Liver (tissue), 9 donors: ENCODE results near the gene SLC12A2. TPM values are rescaled to one million over a fixed set of nuclear protein-coding genes. Genes with fewer than 3 reads are reported as not detected.

Experiments
- DNase-seq: peaks from one replicate; pipeline ENCODE4 v3.0.0-alpha.2; 2017; ENCODE audit warnings: low spot score
- H3K27ac ChIP-seq, 2 donors: one replicate each; pipeline ENCODE4 v1.7.0; 2013; ENCODE audit warnings: inconsistent platforms in 2 of 2, low read length in 2 of 2, control low read depth in 1 of 2, low read depth in 1 of 2, mild to moderate bottlenecking in 1 of 2
- H3K27me3 ChIP-seq, 4 donors: one replicate each; pipeline versions ENCODE4 v1.6.1 to v1.7.0; 2013; ENCODE audit warnings: low read length in 3 of 4, inconsistent platforms in 1 of 4, mild to moderate bottlenecking in 1 of 4, moderate library complexity in 1 of 4; ENCODE audit not compliant: control insufficient read depth in 4 of 4, insufficient read depth in 4 of 4
- H3K36me3 ChIP-seq, 4 donors: one replicate each; pipeline versions ENCODE4 v1.6.1 to v1.7.0; 2013; ENCODE audit warnings: low read length in 3 of 4, mild to moderate bottlenecking in 3 of 4, low read depth in 1 of 4, moderate library complexity in 1 of 4; ENCODE audit not compliant: control insufficient read depth in 4 of 4, insufficient read depth in 3 of 4
- H3K4me1 ChIP-seq, 4 donors: one replicate each; pipeline versions ENCODE4 v1.6.1 to v1.7.0; 2013; ENCODE audit warnings: low read length in 3 of 4, mild to moderate bottlenecking in 3 of 4, moderate library complexity in 1 of 4; ENCODE audit not compliant: control insufficient read depth in 4 of 4, insufficient read depth in 4 of 4
- H3K4me3 ChIP-seq, 3 donors: one replicate each; pipeline versions ENCODE4 v1.6.1 to v1.7.0; 2013; ENCODE audit warnings: low read length in 3 of 3, control low read depth in 1 of 3, low read depth in 1 of 3, mild to moderate bottlenecking in 1 of 3
- H3K9ac ChIP-seq, 2 donors: one replicate each; pipeline ENCODE4 v1.7.0; 2013; ENCODE audit warnings: low read length in 2 of 2, mild to moderate bottlenecking in 2 of 2, moderate library complexity in 2 of 2, control low read depth in 1 of 2, low read depth in 1 of 2
- H3K9me3 ChIP-seq, 4 donors: one replicate each; pipeline versions ENCODE4 v1.6.1 to v1.7.0; 2013; ENCODE audit warnings: low read length in 3 of 4; ENCODE audit not compliant: control insufficient read depth in 4 of 4
- ATF3 ChIP-seq: IDR thresholded peaks from 2 replicates; pipeline ENCODE4 v1.6.1; 2016; ENCODE audit warnings: antibody characterized with exemption
- CTCF ChIP-seq: fragments of 150-350 bp; IDR thresholded peaks from 2 replicates; pipeline ENCODE4 v1.5.1; 2017; ENCODE audit warnings: improper control_type of control experiment, low read depth, low read length; ENCODE audit not compliant: missing input control
- EGR1 ChIP-seq, 2 donors: IDR thresholded peaks; 2 replicates each; pipeline ENCODE4 v1.6.1; 2016 to 2018; ENCODE audit warnings: antibody characterized with exemption in 2 of 2, low read depth in 2 of 2
- FOXA1 ChIP-seq: IDR thresholded peaks from 2 replicates; pipeline ENCODE4 v1.6.1; 2016; ENCODE audit warnings: antibody characterized with exemption
- FOXA2 ChIP-seq: IDR thresholded peaks from 2 replicates; pipeline ENCODE4 v1.6.1; 2016; ENCODE audit warnings: antibody characterized with exemption
- GABPA ChIP-seq, 2 donors: IDR thresholded peaks in 1 of 2; conservative IDR thresholded peaks in 1 of 2; 2 replicates each; pipeline ENCODE4 v1.6.1; 2016; ENCODE audit warnings: antibody characterized with exemption in 2 of 2, mild to moderate bottlenecking in 1 of 2, moderate library complexity in 1 of 2
- HNF4A ChIP-seq, 2 donors: conservative IDR thresholded peaks; 2 replicates each; pipeline ENCODE4 v1.6.1; 2016; ENCODE audit warnings: antibody characterized with exemption in 2 of 2, mild to moderate bottlenecking in 2 of 2
- HNF4G ChIP-seq: IDR thresholded peaks from 2 replicates; pipeline ENCODE4 v1.6.1; 2016; ENCODE audit warnings: antibody characterized with exemption
- JUND ChIP-seq, 2 donors: IDR thresholded peaks; 2 replicates each; pipeline ENCODE4 v1.6.1; 2016; ENCODE audit warnings: antibody characterized with exemption in 2 of 2
- MAX ChIP-seq: IDR thresholded peaks from 2 replicates; pipeline ENCODE4 v1.6.1; 2016; ENCODE audit warnings: antibody characterized with exemption
- NR2F2 ChIP-seq: IDR thresholded peaks from 2 replicates; pipeline ENCODE4 v1.6.1; 2016; ENCODE audit warnings: antibody characterized with exemption
- RAD21 ChIP-seq, 2 donors: IDR thresholded peaks; 2 replicates each; pipeline ENCODE4 v1.6.1; 2016; ENCODE audit warnings: antibody characterized with exemption in 2 of 2, mild to moderate bottlenecking in 2 of 2
- REST ChIP-seq: IDR thresholded peaks from 2 replicates; pipeline ENCODE4 v1.6.1; 2016; ENCODE audit warnings: antibody characterized with exemption, mild to moderate bottlenecking
- RXRA ChIP-seq, 2 donors: IDR thresholded peaks; 2 replicates each; pipeline ENCODE4 v1.6.1; 2017 to 2018; ENCODE audit warnings: antibody characterized with exemption in 2 of 2, mild to moderate bottlenecking in 1 of 2
- SP1 ChIP-seq: IDR thresholded peaks from 2 replicates; pipeline ENCODE4 v1.6.1; 2018; ENCODE audit warnings: antibody characterized with exemption, mild to moderate bottlenecking
- TAF1 ChIP-seq: conservative IDR thresholded peaks from 2 replicates; pipeline ENCODE4 v1.6.1; 2016; ENCODE audit warnings: antibody characterized with exemption, mild to moderate bottlenecking
- YY1 ChIP-seq: IDR thresholded peaks from 2 replicates; pipeline ENCODE4 v1.6.1; 2016; ENCODE audit warnings: antibody characterized with exemption, mild to moderate bottlenecking
- ZBTB33 ChIP-seq: IDR thresholded peaks from 2 replicates; pipeline ENCODE4 v1.6.1; 2016; ENCODE audit warnings: antibody characterized with exemption
- WGBS: extraction: QIAGEN DNeasy Blood & Tissue Kit; methylation state at CpG from one replicate; pipeline ENCODE4 v1.1.7; 2013; 5-methylcytosine and 5-hydroxymethylcytosine counted together
- polyA plus RNA-seq, 2 donors: library from polyadenylated mRNA; stranded (reverse) in 1 of 2; unstranded in 1 of 2; fragments of 200-250 nt in 1 of 2; fragments of >200 nt in 1 of 2; fragmentation: Nextera tagmentation in 1 of 2; extraction: Ambion mirVana in 1 of 2; gene quantifications; one replicate each; pipeline versions ENCODE4 v1.2.1 to v1.2.3, GENCODE V29; 2013 to 2015
- total RNA-seq, 2 donors: library from RNA; depleted of rRNA; stranded (reverse); fragments of >200 nt; gene quantifications; one replicate each; pipeline ENCODE4 v1.2.3, GENCODE V29; 2014
- donor health status: healthy.
- donor health status: healthy.
- donor health status: healthy.
- donor health status: healthy.
- donor health status: healthy.

Gene SLC12A2
- total and polyA plus RNA-seq, 4 donors = 2.5 to 10.9 (median 5.7) TPM

- Histone ChIP-seq H3K27ac (no peak overlapping the region), H3K9ac (no peak overlapping the region), H3K27me3 (no peaks in the 10 kb centered on the region), H3K36me3 (no peaks in the 10 kb centered on the region), H3K4me3 (no peak overlapping the region), H3K9me3 (no peaks in the 10 kb centered on the region), H3K4me1 (no peaks in the 10 kb centered on the region)
- TF ChIP-seq SP1 (no peak), RXRA (IDR thresholded peaks at IDR 0.05) (no peak), ATF3 (no peak), YY1 (no peak), FOXA2 (no peak), ZBTB33 (no peak), HNF4A (conservative IDR thresholded peaks at IDR 0.05) (no peak), JUND (IDR thresholded peaks at IDR 0.05) (no peak), CTCF (no peak), GABPA (IDR thresholded peaks at IDR 0.05 in 1 of 2, conservative IDR thresholded peaks at IDR 0.05 in 1 of 2) (no peak), FOXA1 (no peak), NR2F2 (no peak), TAF1 (no peak), MAX (no peak), EGR1 (IDR thresholded peaks at IDR 0.05; ENCODE audit: low read depth in 2 of 2) (no peak), HNF4G (no peak), RAD21 (IDR thresholded peaks at IDR 0.05) (no peak), REST (no peak)
- no peak for DNase-seq
Measured at GRCh38 chr5:128074953-128075352, 8.6 kb upstream of the SLC12A2 start.

GRCh38 chr5:128077526-128077925 lies 6.0 kb upstream of the SLC12A2 start:
- Histone ChIP-seq H3K27me3 (no peaks in the 10 kb centered on the region), H3K27ac (no peak overlapping the region), H3K4me3 (no peak overlapping the region), H3K9ac (no peak overlapping the region), H3K36me3 (no peaks in the 10 kb centered on the region), H3K4me1 (peaks cover 1 to 4% (median 3%) of the 10 kb centered on the region in 4 donors), H3K9me3 (no peaks in the 10 kb centered on the region)
- TF ChIP-seq TAF1 = no peak
- TF ChIP-seq JUND (IDR thresholded peaks at IDR 0.05) = no peak
- TF ChIP-seq YY1 = no peak
- TF ChIP-seq CTCF = no peak
- no peak for TF ChIP-seq HNF4A (conservative IDR thresholded peaks at IDR 0.05)
- TF ChIP-seq ATF3 = no peak
- no peak for TF ChIP-seq HNF4G
- DNase-seq = no peak
- 97% methylated on average over 2 of the region's 2 CpGs for WGBS
